Gastroesophageal sphincter (tissue), 3 donors: ENCODE results near the gene AFF3.

Experiments
- POLR2A ChIP-seq, 2 donors: fragments of 450-650 bp; IDR thresholded peaks; one replicate each; pipeline ENCODE4 v1.6.1; 2017; ENCODE audit warnings: antibody characterized with exemption in 2 of 2, mild to moderate bottlenecking in 2 of 2, moderate library complexity in 1 of 2
- POLR2AphosphoS5 ChIP-seq: sonication (generic); formaldehyde crosslinking; IDR thresholded peaks from one replicate; pipeline ENCODE4 v1.6.1; 2017; ENCODE audit warnings: antibody characterized with exemption
- TF ChIP-seq, protein P1 (sequence below), 4 experiments: fragments of 200-600 bp in 2 of 4; fragments of 450-650 bp in 2 of 4; sonication (generic) in 1 of 4; IDR thresholded peaks; one replicate each; pipeline ENCODE4 v1.5.1; 2017 to 2019; ENCODE audit warnings: antibody characterized with exemption in 4 of 4, mild to moderate bottlenecking in 2 of 4, moderate library complexity in 2 of 4

DNA sequence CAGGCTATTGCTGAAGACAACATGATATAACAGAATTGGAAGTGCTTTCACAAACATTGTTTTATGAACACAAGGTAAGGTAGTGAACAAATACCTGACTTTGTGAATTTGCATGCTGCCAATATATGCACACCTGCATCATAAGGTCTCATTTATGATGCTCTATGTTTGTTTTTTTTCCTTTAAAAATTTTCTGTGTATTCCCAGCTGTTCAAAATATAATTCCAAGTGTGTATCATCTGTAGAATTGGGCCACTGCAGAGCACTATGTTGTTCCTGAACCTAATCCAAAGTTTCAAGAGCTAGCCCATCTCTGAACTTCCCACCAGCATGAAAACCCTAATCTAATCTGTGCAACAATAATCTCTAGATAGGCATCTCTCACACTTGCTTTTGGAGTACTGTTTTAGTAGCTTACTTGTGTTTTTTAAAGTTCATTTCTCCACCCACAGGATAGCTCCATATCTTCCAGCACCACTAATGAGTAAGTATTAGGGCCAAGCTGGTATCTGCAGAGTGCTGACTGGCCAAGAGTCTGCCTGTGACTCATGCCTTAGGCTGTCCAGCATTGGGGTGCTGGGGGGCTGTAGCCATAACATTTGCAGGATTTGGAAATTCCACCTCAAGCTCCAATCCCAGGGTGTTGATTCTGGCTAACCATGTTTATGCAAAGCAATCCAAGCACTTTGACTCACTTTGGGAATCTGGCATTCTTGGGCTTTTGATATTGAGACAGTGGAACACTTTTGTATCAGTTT is 444.4 kb downstream of the AFF3 start:
- TF ChIP-seq, protein P1, sequence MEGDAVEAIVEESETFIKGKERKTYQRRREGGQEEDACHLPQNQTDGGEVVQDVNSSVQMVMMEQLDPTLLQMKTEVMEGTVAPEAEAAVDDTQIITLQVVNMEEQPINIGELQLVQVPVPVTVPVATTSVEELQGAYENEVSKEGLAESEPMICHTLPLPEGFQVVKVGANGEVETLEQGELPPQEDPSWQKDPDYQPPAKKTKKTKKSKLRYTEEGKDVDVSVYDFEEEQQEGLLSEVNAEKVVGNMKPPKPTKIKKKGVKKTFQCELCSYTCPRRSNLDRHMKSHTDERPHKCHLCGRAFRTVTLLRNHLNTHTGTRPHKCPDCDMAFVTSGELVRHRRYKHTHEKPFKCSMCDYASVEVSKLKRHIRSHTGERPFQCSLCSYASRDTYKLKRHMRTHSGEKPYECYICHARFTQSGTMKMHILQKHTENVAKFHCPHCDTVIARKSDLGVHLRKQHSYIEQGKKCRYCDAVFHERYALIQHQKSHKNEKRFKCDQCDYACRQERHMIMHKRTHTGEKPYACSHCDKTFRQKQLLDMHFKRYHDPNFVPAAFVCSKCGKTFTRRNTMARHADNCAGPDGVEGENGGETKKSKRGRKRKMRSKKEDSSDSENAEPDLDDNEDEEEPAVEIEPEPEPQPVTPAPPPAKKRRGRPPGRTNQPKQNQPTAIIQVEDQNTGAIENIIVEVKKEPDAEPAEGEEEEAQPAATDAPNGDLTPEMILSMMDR (IDR thresholded peaks at IDR 0.05) = no peak
- no peak for TF ChIP-seq POLR2A (IDR thresholded peaks at IDR 0.05)
- no peak for TF ChIP-seq POLR2AphosphoS5
